Neural progenitor cell (in vitro differentiated cells): ENCODE results near the gene CELSR1.

ENCODE experiments used
- EZH2 ChIP-seq: fragments of 200-600 bp; sonication (generic); IDR thresholded peaks from 2 replicates; pipeline ENCODE4 v1.6.1; 2017; ENCODE audit warnings: antibody characterized with exemption, mild to moderate bottlenecking, moderate library complexity
- EZH2phosphoT487 ChIP-seq: fragments of 200-600 bp; sonication (generic); IDR thresholded peaks from 2 replicates; pipeline ENCODE4 v1.6.1; 2017; ENCODE audit warnings: antibody characterized with exemption
- TF ChIP-seq, protein P1 (sequence below): fragments of 200-600 bp; sonication (generic); IDR thresholded peaks from 2 replicates; pipeline ENCODE4 v1.5.1; 2017; ENCODE audit warnings: antibody characterized with exemption, mild to moderate bottlenecking

DNA sequence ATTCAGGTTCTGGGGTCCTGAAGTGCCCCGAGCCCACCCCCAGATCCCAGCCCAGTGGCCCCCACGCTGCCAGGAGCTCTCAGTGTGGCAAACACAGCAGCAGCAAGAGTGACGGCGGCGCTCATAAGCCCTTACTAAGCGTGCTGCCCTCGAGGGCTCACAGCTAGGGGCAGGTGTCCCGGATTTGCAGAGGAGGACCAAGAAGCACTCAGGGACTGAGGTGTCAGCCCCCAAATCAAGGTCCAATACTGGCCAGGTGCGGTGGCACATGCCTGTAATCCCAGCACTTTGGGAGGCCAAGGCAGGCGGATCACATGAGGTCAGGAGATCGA lies 25.4 kb downstream of the CELSR1 start:
- TF ChIP-seq, protein P1, sequence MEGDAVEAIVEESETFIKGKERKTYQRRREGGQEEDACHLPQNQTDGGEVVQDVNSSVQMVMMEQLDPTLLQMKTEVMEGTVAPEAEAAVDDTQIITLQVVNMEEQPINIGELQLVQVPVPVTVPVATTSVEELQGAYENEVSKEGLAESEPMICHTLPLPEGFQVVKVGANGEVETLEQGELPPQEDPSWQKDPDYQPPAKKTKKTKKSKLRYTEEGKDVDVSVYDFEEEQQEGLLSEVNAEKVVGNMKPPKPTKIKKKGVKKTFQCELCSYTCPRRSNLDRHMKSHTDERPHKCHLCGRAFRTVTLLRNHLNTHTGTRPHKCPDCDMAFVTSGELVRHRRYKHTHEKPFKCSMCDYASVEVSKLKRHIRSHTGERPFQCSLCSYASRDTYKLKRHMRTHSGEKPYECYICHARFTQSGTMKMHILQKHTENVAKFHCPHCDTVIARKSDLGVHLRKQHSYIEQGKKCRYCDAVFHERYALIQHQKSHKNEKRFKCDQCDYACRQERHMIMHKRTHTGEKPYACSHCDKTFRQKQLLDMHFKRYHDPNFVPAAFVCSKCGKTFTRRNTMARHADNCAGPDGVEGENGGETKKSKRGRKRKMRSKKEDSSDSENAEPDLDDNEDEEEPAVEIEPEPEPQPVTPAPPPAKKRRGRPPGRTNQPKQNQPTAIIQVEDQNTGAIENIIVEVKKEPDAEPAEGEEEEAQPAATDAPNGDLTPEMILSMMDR, result no peak
- no peak for TF ChIP-seq EZH2
- TF ChIP-seq EZH2phosphoT487, result no peak
